ENCODE measurements around the gene ACOT11.

Gene ACOT11

DNA sequence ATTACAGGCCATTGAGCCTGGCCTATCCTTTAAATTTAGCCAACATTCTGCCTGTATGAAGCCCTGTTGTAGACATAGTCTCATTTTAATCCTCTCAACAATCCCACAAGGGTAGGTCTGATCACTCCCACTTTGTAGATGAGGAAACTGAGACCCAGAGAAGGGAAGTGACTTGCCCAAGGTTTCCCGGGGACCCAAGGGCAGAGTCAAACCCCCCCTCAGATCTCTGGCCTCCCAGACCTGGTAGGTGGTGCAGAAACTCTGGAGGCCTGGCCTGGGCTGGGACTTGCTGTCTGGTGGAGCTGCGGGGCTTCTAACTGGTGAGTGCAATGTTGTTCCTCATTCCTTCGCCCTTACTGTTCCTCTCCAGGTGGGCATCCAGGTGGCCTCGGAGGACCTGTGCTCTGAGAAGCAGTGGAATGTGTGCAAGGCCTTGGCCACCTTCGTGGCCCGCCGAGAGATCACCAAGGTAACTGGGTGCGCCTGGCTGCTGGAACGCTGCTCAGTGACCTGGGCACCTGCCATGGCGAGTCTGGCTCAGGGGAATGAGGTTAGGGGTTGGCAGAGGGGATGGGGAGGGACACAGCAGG, 45.6 kb downstream of the ACOT11 start:
- DNase-seq: no peak

DNA sequence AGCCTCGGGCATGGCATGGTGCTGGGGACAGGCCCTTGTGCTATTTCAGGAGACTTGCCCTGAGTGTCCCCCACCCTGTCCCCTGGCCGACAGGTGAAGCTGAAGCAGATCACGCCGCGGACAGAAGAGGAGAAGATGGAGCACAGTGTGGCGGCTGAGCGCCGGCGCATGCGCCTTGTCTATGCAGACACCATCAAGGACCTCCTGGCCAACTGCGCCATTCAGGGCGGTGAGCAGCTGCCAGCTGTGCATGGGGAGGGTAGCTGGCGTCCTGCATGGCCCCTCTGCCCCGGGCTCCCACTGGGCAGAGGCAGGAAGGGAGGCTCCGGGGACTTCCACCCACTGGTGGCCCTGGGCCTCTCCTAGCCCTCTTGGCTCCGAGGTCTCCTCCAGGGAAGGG, 46.4 kb downstream of the ACOT11 start:
- no peak for DNase-seq

DNA sequence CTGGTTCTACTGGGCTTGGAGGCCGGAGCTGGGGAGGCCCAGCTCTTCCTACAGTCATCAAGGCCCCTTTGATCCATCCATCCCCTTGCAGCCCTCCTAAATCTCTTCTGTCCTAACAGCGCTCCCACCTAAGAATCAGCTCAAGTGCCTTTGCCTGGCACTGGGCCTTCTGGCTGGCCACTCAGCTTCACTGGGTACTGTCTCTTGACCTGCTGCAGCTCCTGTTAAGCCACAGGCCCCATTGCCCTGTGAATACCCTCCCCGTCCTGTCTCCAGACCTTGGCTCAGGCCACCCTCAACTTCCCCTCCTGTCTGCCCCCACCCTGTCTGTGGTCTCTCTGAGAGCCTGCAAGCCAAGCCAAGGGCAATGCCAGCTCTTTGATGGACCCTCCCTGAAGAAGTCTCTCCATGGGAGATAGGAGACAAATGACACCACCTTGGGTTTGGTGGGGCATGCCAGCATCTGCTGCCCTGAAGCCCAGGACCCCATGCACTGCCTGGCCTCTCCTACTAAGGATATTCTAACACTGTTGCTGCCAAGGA, 48.0 kb downstream of the ACOT11 start:
- no peak for DNase-seq

DNA sequence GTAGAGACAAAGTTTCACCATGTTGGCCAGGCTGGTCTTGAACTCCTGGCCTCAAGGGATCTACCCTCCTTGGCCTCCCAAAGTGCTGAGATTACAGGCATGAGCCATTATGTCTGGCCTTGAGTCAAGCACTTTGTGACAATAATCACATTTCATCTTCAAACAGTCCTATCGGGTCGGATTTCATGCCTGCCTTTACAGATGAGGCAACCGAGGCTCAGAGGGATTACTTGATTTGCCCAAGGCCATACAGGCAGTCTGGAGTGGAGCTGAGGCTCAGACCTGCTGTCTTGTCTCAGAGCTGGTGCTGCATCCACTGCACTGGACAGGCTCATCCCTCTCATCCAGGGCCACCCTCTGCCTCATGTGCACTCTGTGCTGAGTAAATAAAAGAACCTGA, 48.7 kb downstream of the ACOT11 start:
- no peak for DNase-seq

DNA sequence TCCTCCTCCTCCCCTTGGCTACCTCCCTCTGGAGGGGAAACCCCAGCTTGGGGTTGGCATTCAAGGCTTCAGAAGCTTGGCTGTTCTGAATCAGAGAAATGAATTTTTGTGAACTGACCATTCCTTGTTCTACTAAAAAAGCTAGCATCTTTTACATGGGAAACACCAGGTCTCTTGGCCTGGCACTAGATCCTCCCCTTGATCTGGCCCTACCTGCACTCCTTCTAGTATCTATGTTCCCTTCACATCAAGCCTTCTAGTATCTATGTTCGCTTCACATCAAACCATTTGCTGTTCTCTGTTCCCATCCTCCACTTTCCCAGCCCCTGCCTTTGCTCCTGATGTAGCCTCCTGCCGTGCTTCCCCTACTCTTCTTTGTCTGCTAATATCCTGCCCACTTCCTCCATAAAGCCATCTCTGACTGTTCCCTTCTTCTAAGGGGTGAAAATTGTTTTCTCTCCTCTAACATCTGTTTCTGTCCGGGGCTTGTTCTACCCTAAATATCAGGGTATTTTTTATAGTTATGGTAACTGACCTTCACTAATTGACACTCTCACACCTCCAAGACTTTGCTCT, 49.5 kb downstream of the ACOT11 start:
- DNase-seq: no peak

DNA sequence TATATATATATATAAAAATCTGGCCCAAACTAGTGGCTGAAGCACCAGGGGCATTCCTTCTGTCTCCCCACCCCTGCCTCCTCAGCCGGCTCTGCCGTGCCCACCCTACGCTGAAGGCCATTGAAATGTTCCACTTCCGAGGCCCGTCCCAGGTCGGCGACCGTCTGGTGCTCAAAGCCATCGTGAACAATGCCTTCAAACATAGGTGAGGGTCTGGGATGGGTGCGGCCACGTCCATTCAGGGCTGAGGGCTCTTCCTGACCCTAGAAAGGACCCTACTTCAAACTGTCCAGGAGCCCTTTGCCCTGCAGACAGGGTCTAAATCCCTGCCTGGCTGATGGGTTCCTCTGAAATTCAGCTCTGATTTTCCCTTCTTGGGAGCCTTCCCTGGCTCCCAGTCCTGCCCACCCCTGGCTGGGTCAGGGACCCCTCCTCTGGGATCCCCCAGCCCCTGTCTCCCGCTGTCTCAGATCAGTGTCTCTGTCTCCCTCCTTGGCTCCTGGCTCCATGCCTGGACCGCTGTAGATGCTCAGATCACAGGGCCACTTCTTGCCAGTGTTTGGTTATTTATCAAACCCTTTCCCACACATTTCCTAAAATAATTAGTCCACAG, 51.3 kb downstream of the ACOT11 start:
- no peak for DNase-seq

DNA sequence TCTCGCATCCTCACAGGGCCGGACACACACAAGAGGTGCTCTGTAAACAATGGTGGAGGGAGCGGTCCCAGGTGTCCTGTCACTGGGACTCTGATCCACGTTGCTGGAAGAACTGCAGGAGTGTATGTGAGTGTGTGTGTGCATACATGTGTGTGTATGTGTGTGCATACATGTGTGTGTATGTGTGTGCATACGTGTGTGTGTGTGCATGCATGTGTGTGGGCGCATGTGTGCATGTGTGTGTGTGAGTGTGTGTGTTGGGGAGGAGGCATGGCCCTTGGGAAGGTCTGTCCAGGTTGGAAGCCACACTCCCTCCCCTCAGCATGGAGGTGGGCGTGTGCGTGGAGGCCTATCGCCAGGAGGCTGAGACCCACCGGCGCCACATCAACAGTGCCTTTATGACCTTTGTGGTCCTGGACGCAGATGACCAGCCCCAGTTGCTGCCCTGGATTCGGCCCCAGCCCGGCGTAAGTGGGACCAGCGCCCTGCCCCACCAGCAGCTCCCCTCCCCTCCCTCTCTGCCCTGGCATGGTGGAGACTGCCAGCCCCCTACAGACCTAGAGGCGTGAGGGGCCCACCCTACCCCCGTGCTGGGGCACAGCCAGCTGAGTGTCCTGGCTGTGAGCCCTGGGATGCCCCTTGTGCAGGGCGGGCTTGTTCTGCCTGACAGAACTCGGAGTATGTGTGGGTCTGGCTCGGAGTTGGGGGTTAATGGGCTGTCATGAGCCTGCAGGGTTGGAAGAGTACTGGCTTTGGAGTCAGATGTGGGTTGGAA, 53.1 kb downstream of the ACOT11 start:
- DNase-seq: no peak

DNA sequence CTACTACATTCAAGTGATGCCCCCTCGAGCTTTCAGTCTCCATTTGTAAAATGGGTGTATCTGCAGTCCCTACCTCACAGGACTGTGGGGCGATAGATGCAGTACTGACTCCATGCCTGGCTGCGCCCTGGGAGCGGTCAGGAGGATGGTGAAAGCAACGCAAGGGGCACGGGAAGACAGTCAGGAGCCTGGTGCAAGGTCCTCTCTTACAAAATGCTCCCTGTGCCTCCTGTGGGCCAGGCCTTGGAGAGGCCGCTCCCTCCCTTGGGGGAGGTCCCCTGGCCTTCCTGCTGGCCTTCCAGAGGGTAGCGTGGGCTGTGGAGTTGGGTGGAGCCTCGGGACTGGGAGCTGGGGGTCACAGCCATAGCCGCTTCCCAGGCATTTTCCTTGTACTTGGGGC, 53.7 kb downstream of the ACOT11 start:
- DNase-seq: no peak

DNA sequence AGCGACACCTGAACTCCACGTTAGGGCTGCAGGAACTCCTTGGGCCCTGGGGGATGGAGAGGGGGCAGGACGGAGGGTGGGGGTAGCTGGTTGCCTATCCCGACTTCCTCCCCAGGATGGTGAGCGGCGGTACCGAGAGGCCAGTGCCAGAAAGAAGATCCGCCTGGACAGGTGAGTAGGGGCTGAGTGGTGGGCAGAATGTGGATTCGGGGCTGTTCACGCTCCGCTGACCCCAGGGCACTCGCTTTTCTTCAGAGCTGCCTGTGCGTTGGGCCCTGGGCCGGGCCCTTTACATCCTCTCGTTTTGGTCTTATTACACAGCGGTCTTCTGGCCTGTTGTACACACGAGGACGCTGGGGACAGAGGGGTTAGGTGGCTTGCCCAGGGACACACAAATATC, 54.5 kb downstream of the ACOT11 start:
- DNase-seq: no peak

DNA sequence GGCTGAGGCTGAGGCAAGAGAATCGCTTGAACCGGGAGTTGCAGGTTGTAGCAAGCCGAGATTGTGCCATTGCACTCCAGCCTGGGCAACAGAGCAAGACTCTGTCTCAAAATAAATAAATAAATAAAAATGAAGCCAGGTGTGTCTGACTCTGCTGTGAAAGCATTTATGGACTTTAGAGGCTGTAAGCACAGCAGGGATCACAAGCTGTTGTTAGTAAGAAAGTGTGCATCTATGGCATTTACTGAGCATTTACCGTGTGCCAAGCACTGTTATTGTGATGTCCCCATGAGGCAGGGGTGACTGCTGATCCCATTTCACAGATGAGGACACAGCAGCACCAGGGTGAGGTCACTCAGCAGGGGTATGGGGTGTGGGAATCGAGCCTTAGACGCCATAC, 55.2 kb downstream of the ACOT11 start:
- no peak for DNase-seq

DNA sequence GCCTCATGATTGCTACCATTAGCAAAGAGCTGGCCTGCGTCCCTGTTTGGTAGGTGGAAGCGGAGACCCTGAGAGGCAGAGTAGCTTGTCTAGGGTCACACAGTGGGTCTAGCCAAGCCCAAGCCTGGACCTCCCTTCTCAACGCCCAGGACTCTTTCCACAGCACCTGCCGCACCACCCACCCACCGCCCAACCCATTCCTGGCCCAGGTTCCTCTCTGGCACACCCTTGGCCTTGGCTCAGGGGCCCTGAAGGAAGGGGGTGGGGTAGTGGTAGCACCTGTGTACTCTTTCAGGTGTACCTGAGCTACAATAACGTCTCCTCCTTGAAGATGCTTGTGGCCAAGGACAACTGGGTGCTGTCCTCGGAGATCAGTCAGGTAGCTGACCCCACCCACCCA, 56.0 kb downstream of the ACOT11 start:
- no peak for DNase-seq

DNA sequence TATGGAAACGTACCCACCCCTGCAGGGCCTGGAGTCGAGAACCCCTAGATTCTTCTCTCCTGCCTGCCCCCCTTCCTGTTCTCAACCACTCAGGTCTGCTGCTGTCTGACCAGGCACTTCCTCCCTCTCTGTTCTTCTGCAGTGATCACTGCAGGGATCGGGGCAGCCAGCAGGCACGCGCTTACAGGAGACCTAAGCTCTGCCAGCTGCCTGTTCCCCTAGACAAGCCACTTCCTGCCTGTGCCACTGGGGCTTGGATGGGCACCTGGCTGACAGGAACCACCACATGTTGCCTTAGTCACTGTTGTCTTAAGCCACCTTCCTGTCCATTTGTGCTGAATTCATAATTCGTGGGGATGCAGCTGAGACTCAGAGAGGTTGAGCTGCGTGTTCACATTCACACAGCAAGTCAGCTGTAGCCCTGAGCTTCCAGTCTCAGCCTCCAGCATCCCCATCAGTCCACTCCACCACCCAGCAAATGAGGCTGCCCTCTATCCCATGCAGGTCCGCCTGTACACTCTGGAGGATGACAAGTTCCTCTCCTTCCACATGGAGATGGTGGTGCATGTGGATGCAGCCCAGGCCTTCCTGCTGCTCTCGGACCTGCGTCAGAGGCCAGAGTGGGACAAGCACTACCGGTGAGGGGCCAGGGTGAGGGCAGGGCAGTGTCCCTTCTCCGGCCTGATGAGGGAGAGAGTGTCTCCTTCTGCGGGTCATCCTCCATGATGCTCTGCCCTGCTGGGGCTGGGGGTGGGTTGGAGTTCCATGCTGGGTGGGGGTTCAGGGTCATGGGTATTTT, 56.7 kb downstream of the ACOT11 start:
- no peak for DNase-seq

DNA sequence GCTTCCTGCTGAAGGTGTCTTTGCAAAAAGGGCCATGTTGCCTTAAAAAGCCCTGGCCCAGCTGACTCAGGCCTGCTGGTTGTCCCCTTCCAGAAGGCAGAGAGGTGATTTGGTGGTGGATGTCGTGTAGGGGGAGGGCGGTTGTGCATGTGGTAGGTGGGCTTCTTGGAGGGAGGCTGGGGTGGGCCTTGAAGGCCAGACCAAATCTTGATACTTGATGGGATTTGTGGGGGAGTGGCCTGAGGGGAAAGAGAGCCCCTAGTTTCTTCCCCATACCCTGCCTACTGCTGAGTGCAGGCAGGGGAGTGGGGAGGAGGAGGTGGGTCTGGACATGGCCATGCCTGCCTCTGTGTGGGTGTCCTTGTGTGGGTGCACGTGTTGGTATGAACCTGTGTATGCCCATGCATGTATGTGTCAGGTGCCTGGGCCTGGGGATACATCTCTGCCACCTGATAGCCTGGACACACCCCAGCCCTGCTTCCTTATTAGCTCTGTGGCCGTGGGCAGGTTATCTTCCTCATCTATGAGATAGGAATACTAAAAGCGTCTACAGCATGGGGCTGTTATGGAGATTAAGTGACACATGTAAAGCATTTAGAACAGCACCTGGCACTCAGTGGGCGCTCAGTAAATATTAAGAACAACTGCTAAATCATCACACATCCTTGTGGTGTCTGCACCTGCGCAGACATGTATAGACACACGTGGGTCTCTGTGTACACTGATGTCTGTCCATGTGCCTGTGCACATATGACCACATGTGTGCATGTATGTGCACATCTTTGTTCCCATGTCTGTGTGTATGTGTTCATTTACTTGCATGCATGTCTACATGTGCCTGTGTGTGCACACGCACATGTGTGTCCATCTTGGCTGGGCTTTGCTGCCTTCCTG, 58.3 kb downstream of the ACOT11 start:
- DNase-seq: no peak

DNA sequence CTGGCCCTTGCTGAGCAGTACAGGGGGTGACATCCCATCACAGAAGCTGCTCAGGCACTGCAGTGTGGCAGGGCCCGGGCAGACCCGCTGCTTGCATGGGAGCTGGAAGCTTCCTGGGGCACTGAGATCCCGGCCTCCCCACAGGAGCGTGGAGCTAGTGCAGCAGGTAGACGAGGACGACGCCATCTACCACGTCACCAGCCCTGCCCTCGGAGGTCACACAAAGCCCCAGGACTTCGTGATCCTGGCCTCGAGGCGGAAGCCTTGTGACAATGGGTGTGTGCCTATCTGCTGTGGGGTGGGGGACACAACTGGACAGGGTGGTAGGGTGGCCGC, 58.9 kb downstream of the ACOT11 start:
- no peak for DNase-seq

DNA sequence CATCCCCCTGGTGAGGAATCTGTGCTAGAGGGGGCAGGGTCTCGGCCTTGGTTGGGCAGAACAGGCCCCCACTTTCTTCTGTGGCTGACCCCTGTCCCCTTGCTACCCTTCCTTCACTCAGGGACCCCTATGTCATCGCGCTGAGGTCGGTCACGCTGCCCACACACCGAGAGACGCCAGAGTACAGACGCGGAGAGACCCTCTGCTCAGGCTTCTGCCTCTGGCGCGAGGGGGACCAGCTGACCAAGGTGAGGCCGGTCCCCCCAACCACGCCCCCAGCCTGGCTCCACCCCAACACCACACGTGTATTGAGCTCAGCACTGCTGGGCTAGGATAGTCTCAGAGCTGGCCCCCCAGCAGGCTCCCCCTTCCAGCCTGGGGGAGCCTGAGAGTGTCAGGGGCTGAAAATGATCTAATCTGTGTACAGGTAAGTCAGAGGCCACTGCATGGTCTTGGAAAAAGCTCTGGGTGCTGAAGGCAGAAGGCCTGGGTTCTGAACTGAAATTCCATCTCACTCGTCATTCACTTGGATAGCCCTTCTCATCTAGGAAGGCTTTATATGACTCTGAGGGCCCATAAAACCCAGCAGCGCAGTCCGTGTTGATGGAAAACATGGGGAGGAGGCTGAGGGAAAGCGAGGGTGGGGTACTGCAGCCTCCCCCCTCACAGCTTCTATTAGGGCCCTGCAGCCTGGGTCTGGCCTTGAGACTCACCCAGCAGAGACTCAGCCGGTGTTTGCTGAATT, 60.0 kb downstream of the ACOT11 start:
- DNase-seq: no peak

DNA sequence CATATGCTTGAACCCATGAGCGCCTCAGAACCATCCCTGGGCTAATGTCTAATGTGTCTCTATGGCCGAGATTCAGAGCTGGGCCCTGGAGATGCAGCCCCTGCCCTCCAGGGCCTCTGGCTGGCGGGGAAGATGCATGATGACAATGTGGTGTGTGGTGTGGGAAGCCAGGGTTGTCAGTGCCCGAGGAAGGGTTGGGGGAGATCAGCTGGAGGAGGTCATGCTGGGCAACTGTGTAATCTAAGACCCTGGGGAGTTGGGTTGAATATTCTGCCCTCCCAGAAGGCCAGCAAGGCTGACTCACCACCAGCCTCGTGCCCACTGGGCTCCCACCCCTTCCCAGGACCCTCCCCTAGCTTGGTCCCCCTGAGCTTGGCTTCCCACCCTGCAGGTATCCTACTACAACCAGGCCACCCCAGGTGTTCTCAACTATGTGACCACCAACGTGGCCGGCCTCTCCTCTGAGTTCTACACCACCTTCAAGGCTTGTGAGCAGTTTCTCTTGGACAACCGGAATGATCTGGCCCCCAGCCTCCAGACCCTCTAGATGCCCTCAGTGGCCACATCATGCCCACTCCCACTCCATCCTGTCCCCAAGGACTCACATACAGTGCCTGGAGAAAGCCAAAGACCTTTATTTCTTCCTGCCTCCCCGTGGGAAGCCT, 60.7 kb downstream of the ACOT11 start:
- no peak for DNase-seq

DNA sequence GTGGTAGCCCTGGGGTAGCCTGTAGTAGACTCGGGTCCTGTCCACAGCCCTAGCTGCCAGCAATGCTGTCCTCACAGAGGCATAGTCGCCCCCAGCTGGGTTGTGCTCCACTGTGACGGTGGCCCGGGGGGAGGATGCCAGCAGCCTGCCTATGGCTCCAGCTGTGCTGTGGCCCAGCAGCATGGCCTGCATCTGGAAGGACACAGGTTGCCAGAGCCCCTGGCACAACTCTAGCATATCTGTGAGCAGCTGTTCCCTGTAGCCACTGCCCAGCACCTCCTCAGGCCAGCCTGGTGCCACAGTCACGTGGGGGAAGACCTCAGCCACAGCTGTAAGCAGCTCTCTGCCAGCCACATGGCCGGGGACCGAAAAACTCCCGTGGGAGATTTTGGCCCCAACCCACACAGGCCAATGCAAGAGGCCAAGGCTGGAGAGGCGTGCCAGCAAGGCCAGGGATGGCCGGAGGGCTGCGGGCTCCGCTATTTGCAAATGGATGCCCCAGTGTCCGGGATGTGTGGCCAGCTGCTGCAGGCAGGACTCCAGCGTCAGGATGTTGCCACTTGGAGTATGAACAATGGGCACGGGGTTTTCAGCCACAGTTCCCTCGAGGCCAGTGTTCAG, 61.4 kb downstream of the ACOT11 start:
- DNase-seq: no peak

DNA sequence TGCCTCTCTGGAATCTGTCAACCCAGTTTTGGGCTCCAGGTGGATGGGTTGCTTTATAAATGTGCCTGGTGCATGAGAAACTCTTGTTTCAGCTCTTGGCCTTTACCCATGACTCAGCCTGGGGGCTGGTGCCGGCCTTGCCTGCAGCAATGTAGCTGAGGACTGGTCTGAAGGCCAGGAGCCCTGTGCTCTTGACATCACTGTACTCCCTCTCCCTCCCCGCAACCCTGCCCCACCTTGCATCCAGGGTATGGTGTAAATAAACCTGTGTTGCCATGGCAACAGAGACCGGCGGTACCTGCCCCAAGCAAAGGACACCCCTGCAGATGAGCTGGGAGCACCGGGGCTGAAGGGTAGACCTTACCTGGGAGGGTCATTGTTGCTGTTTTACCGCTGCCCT, 62.0 kb downstream of the ACOT11 start:
- DNase-seq: no peak

DNA sequence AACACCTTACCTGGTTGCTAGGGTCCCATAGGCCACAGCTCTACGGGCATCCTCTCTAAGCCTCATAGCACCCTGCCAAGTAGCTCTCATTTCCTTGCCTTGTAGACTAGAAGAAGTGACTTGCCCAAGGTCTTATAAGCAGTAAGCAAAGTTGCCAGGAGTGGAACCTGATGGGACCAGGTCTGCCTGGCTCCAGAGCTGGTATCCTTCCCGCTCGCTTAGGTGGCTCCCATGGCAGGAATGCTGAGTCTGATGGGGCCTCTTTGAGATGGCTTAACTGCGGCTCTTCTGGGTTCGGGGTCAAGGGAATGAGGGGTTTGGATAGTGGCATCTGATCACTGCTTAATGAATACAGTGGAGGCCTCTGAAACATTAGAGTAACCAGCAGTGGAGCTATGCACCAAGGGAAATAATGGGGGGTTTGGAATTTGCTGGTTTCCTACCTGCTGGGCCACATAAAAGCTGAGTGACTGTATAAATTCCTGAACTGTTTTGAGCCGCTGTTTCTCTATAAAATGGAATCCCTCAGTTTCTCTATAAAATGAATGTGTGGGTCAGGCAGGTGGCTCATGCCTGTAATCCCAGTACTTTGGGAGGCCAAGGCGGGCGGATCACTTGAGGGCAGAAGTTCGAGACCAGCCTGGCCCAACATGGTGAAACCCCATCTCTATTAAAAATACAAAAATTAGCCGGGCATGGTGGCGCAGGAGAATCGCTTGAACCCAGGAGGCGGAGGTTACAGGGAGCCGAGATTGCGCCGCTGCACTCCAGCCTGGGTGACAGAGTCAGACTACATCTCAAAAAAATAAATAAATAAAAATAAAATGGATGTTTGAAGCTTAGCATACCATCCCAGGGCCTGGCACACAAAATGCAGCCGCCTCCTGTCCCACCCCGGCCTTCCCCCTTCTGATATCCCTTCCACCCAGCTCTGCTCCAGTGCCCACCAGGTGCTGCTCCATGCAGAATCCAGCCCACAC, 62.9 kb downstream of the ACOT11 start:
- DNase-seq: no peak
